SK-N-SH treated with all-trans-retinoic acid at 6 μM for 48 hours (cell line): ENCODE results near the gene ABLIM1.
A peak's percentile ranks its signal among the peaks of the same experiment; 100 is the strongest.

ENCODE experiments used
- ATAC-seq: fragments of 200-7000 bp; cut with Tn5 transposase; 3 replicates; pipeline ENCODE4 v1.9.1; 2020; ENCODE audit warnings: mild to moderate bottlenecking, moderate library complexity
- BACH2 ChIP-seq: fragments of 250-450 bp; sonication (Bioruptor Pico); IDR thresholded peaks from 2 replicates; pipeline ENCODE4 v1.9.0; 2021; ENCODE audit warnings: mild to moderate bottlenecking, borderline replicate concordance
- CSDC2 ChIP-seq: fragments of 250-450 bp; sonication (Bioruptor Pico); IDR thresholded peaks from 2 replicates; pipeline ENCODE4 v1.5.0; 2020; ENCODE audit warnings: mild to moderate bottlenecking, moderate library complexity
- ESRRG ChIP-seq: fragments of 250-450 bp; sonication (Bioruptor Pico); IDR thresholded peaks from 2 replicates; pipeline ENCODE4 v1.6.1; 2021; ENCODE audit warnings: mild to moderate bottlenecking
- GLIS3 ChIP-seq: fragments of 250-450 bp; sonication (Bioruptor Pico); IDR thresholded peaks from 2 replicates; pipeline ENCODE4 v1.5.0; 2020; ENCODE audit warnings: mild to moderate bottlenecking, moderate library complexity
- ISL1 ChIP-seq: fragments of 250-450 bp; sonication (Bioruptor Pico); IDR thresholded peaks from 2 replicates; pipeline ENCODE4 v2.1.2; 2022; ENCODE audit warnings: mild to moderate bottlenecking, moderate library complexity
- OSR1 ChIP-seq: fragments of 250-450 bp; sonication (Bioruptor Pico); IDR thresholded peaks from 2 replicates; pipeline ENCODE4 v1.8.0; 2022; ENCODE audit warnings: moderate library complexity, mild to moderate bottlenecking, inconsistent platforms
- PPARA ChIP-seq: fragments of 250-450 bp; sonication (Bioruptor Pico); IDR thresholded peaks from 2 replicates; pipeline ENCODE4 v1.5.0; 2020; ENCODE audit warnings: mild to moderate bottlenecking, borderline replicate concordance
- RARB ChIP-seq: fragments of 250-450 bp; sonication (Bioruptor Pico); IDR thresholded peaks from 2 replicates; pipeline ENCODE4 v1.8.0; 2021; ENCODE audit warnings: mild to moderate bottlenecking, moderate library complexity
- TCF4 ChIP-seq: fragments of 250-450 bp; sonication (Bioruptor Pico); IDR thresholded peaks from 2 replicates; pipeline ENCODE4 v1.8.0; 2021; ENCODE audit warnings: mild to moderate bottlenecking, moderate library complexity, borderline replicate concordance
- TOX ChIP-seq: fragments of 250-450 bp; sonication (Bioruptor Pico); IDR thresholded peaks from 2 replicates; pipeline ENCODE4 v1.8.0; 2021; ENCODE audit warnings: mild to moderate bottlenecking, moderate library complexity, borderline replicate concordance
- ZFP3 ChIP-seq: fragments of 250-450 bp; sonication (Bioruptor Pico); IDR thresholded peaks from 2 replicates; pipeline ENCODE4 v1.5.0; 2020; ENCODE audit warnings: mild to moderate bottlenecking, moderate library complexity
- ZFP30 ChIP-seq: fragments of 450-650 bp; formaldehyde crosslinking; IDR thresholded peaks from 2 replicates; pipeline ENCODE4 v1.5.0; 2022; ENCODE audit warnings: mild to moderate bottlenecking, moderate library complexity
- ZNF70 ChIP-seq: fragments of 450-650 bp; formaldehyde crosslinking; IDR thresholded peaks from 2 replicates; pipeline ENCODE4 v1.5.0; 2020; ENCODE audit warnings: mild to moderate bottlenecking, moderate library complexity
- ZNF8 ChIP-seq: fragments of 450-650 bp; formaldehyde crosslinking; IDR thresholded peaks from 2 replicates; pipeline ENCODE4 v1.5.0; 2020; ENCODE audit warnings: mild to moderate bottlenecking, moderate library complexity
- TF ChIP-seq, protein P1 (sequence below): fragments of 250-450 bp; sonication (Bioruptor Pico); IDR thresholded peaks from 2 replicates; pipeline ENCODE4 v1.5.1; 2020; ENCODE audit warnings: low read depth, mild to moderate bottlenecking, moderate library complexity
- TF ChIP-seq, protein P2 (sequence below): fragments of 250-450 bp; sonication (Bioruptor Pico); IDR thresholded peaks from 2 replicates; pipeline ENCODE4 v1.8.0; 2020; ENCODE audit warnings: mild to moderate bottlenecking, moderate library complexity, borderline replicate concordance
- TF ChIP-seq, protein P3 (sequence below): fragments of 250-450 bp; sonication (Bioruptor Pico); IDR thresholded peaks from 2 replicates; pipeline ENCODE4 v1.5.1; 2021; ENCODE audit warnings: mild to moderate bottlenecking, moderate library complexity
- TF ChIP-seq, protein P4 (sequence below): fragments of 250-450 bp; sonication (Bioruptor Pico); IDR thresholded peaks from 2 replicates; pipeline ENCODE4 v1.8.0; 2021; ENCODE audit warnings: low read depth, mild to moderate bottlenecking, moderate library complexity, borderline replicate concordance

ABLIM1 gene

DNA sequence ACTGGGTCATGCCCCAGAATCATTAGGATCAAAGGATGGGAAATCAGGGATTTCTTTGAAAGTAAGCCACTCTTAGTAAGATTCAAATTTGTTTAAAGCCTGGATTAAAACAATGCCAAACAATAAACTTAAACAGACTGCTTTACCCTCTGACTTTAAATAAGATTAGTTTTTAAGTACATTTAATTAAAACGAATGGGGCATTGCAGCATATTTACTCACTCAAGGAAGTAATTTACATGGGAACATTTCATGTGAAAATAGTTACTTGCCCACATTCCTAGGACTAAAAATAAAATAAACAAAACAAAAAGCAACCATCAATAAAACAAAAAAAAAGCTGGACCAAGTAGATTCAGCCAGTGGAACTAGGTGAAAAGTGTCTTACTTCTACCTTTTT lies 7.8 kb downstream of the ABLIM1 start:
- no peak for TF ChIP-seq TCF4 (CRISPR knock-in tag)
- TF ChIP-seq ISL1 (CRISPR knock-in tag) = peak; percentile 55; the same call in 1 of the 2 replicates
- no peak for ATAC-seq

DNA sequence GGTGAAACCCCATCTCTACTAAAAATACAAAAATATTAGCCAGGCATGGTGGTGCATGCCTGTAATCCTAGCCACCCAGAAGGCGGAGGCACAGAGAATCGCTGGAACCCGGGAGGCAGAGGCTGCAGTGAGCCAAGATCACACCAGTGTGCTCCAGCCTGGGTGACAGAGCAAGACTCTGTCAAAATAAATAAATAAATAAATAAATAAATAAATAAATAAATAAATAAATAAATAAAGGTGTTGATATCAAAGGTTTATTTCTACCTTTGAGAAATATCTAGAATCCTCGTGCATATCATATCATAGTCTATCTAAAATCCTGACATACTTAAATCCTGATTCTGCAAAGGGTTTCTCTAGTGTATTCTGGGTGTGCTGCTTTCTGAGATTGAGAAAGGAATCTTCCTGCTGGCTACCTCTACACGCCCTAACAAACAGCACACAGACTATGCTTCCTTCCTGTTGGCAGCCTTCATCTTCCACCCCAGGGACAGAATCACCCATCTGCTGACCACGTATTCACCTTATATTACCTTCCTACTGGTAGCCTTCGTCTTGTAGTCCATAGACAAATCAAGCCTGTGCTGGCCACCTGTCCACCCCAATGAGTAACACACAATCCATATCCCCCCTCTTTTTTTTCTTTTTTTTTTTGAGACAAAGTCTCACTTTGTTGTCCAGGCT lies 8.7 kb downstream of the ABLIM1 start:
- no peak for ATAC-seq
- TF ChIP-seq TOX (CRISPR knock-in tag) = no peak
- TF ChIP-seq, protein P1, sequence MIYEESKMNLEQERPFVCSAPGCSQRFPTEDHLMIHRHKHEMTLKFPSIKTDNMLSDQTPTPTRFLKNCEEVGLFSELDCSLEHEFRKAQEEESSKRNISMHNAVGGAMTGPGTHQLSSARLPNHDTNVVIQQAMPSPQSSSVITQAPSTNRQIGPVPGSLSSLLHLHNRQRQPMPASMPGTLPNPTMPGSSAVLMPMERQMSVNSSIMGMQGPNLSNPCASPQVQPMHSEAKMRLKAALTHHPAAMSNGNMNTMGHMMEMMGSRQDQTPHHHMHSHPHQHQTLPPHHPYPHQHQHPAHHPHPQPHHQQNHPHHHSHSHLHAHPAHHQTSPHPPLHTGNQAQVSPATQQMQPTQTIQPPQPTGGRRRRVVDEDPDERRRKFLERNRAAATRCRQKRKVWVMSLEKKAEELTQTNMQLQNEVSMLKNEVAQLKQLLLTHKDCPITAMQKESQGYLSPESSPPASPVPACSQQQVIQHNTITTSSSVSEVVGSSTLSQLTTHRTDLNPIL (CRISPR knock-in tag) = no peak
- TF ChIP-seq ZFP3 = no peak
- TF ChIP-seq PPARA (CRISPR knock-in tag) = no peak
- TF ChIP-seq, protein P2, sequence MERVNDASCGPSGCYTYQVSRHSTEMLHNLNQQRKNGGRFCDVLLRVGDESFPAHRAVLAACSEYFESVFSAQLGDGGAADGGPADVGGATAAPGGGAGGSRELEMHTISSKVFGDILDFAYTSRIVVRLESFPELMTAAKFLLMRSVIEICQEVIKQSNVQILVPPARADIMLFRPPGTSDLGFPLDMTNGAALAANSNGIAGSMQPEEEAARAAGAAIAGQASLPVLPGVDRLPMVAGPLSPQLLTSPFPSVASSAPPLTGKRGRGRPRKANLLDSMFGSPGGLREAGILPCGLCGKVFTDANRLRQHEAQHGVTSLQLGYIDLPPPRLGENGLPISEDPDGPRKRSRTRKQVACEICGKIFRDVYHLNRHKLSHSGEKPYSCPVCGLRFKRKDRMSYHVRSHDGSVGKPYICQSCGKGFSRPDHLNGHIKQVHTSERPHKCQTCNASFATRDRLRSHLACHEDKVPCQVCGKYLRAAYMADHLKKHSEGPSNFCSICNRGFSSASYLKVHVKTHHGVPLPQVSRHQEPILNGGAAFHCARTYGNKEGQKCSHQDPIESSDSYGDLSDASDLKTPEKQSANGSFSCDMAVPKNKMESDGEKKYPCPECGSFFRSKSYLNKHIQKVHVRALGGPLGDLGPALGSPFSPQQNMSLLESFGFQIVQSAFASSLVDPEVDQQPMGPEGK (CRISPR knock-in tag) = no peak

DNA sequence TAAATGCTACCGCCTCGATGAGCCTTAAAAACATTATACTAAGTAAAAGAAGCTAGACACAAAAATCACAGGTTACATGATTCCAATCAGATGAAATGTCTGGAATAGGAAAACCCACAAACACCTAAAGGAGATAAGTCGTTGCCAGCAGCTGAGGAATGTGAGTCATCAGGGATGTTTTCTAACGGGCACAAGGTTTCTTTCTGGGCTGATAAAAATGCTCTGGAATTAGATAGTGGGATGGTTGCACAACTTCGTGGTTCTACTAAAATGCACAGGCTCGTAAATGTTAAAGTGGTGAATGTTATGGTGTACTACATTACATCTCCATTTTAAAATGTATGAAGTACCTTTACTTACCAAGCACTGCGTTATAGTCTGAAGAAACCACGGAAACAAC lies 9.7 kb downstream of the ABLIM1 start:
- peak; percentile 81 for ATAC-seq
- TF ChIP-seq BACH2 = no peak
- peak; percentile 77 for TF ChIP-seq ISL1 (CRISPR knock-in tag)
- TF ChIP-seq, protein P1 (CRISPR knock-in tag) = peak; percentile 66; the same call in 1 of the 2 replicates

DNA sequence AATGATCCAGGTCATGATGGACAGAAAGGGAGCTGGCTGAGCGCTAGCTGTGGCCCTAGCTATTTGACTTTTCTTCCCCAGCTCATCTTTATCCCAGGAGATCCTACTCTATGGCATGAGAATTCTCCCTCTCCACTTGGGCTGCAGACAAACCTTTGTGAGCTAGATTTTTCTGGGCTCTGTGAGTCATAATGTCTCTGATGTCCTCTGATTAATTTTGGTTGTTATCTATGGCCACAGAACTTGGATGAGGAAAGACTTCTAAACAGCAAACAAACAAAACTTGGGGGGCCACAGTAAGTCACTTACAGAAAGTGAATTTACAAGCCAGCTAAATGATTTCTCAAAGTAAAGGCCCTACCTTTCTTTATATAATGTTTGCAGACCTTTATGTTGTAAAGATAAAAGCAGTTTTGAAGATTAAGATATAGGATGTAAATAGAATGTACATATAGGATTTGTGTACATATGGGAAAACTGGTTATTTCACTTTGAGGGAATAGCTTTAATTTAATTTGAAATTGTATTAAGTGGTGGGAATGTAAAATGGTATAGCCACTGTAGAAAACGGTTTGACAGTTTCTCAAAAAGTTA lies 10.4 kb downstream of the ABLIM1 start:
- TF ChIP-seq ISL1 (CRISPR knock-in tag) = 0 out of 2 replicates have a peak, but pooled peaks have one; percentile 7
- no peak for TF ChIP-seq GLIS3 (CRISPR knock-in tag)
- TF ChIP-seq, protein P2 (CRISPR knock-in tag) = no peak
- no peak for TF ChIP-seq ESRRG
- TF ChIP-seq OSR1 (CRISPR knock-in tag) = no peak
- TF ChIP-seq, all 23 proteins: peak for 1
- ATAC-seq = peak; percentile 57

DNA sequence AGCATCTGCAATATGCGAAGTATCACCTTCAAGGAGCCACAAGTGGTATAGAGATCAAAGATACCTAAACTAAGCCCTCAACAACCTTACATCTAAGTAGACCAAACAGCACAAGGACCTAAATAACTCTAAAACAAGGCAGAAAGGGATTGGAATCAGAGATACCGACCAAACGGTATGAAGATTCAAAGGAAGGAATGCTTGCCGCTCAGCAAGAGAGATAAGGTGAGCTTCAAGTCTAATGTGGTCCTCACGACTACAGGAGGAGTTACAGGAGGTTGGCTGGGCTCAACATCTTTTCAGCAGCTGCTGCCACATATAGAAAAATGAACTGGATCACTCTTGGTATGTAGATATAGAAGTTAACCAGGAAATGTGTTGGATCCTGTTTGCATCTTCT lies 11.6 kb downstream of the ABLIM1 start:
- no peak for ATAC-seq
- no peak for TF ChIP-seq ZNF8 (CRISPR knock-in tag)
- no peak for TF ChIP-seq TCF4 (CRISPR knock-in tag)
- no peak for TF ChIP-seq ESRRG
- TF ChIP-seq, protein P3, sequence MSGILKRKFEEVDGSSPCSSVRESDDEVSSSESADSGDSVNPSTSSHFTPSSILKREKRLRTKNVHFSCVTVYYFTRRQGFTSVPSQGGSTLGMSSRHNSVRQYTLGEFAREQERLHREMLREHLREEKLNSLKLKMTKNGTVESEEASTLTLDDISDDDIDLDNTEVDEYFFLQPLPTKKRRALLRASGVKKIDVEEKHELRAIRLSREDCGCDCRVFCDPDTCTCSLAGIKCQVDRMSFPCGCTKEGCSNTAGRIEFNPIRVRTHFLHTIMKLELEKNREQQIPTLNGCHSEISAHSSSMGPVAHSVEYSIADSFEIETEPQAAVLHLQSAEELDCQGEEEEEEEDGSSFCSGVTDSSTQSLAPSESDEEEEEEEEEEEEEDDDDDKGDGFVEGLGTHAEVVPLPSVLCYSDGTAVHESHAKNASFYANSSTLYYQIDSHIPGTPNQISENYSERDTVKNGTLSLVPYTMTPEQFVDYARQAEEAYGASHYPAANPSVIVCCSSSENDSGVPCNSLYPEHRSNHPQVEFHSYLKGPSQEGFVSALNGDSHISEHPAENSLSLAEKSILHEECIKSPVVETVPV = no peak
- TF ChIP-seq BACH2 = no peak
- TF ChIP-seq ISL1 (CRISPR knock-in tag) = no peak
- TF ChIP-seq, protein P4, sequence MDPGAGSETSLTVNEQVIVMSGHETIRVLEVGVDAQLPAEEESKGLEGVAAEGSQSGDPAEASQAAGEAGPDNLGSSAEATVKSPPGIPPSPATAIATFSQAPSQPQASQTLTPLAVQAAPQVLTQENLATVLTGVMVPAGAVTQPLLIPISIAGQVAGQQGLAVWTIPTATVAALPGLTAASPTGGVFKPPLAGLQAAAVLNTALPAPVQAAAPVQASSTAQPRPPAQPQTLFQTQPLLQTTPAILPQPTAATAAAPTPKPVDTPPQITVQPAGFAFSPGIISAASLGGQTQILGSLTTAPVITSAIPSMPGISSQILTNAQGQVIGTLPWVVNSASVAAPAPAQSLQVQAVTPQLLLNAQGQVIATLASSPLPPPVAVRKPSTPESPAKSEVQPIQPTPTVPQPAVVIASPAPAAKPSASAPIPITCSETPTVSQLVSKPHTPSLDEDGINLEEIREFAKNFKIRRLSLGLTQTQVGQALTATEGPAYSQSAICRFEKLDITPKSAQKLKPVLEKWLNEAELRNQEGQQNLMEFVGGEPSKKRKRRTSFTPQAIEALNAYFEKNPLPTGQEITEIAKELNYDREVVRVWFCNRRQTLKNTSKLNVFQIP = no peak
- no peak for TF ChIP-seq OSR1 (CRISPR knock-in tag)
- TF ChIP-seq TOX (CRISPR knock-in tag) = no peak
- TF ChIP-seq CSDC2 (CRISPR knock-in tag) = no peak
- TF ChIP-seq, protein P2 (CRISPR knock-in tag) = no peak
- no peak for TF ChIP-seq RARB
- TF ChIP-seq ZNF70 (CRISPR knock-in tag) = no peak
- TF ChIP-seq ZFP3 = no peak
- TF ChIP-seq ZFP30 = no peak
